B cell (primary cell): ENCODE results near the gene SATB2. TPM values are rescaled to one million over a fixed set of nuclear protein-coding genes. Genes with fewer than 3 reads are reported as not detected.
A peak's percentile ranks its signal among the peaks of the same experiment; 100 is the strongest.

Experiments
- ATAC-seq: fragments of 200-7000 bp; cut with Tn5 transposase; one replicate; pipeline ENCODE4 v1.10.0; 2021; ENCODE audit warnings: low read depth, mild to moderate bottlenecking, moderate number of reproducible peaks, moderate library complexity
- CTCF ChIA-PET: fragments of 350-600 bp; sonication (Branson Sonifier 250); formaldehyde crosslinking; loops from one replicate; lab custom pipeline; 2021; ENCODE audit warnings: antibody characterized with exemption, inconsistent platforms; lab: Charles Lee
- POLR2A ChIA-PET: fragments of 350-600 bp; sonication (Branson Sonifier 250); formaldehyde crosslinking; loops from one replicate; lab custom pipeline; 2021; ENCODE audit warnings: antibody characterized with exemption; lab: Charles Lee
- DNase-seq: peaks from one replicate; pipeline ENCODE4 v3.0.0; 2013
- H2AFZ ChIP-seq: 2 replicates; pipeline ENCODE4 v1.6.1; 2012; ENCODE audit warnings: mild to moderate bottlenecking, low read depth, low read length; ENCODE audit not compliant: insufficient read depth, poor library complexity, severe bottlenecking
- H3K27ac ChIP-seq, 2 donors: 1 replicate in 1 of 2; 2 replicates in 1 of 2; pipeline ENCODE4 v1.5.1; 2012 to 2013; ENCODE audit warnings: low read length in 2 of 2, mild to moderate bottlenecking in 2 of 2, moderate library complexity in 1 of 2
- H3K27me3 ChIP-seq, 4 experiments: fragments of 200-600 bp in 1 of 4; sonication (generic) in 1 of 4; replicated peaks in 1 of 4; 1 replicate in 2 of 4; 2 replicates in 2 of 4; pipeline versions ENCODE4 v1.6.1 to v1.7.0; 2013 to 2016; ENCODE audit warnings: low read length in 3 of 4, mild to moderate bottlenecking in 2 of 4, mixed read lengths in 1 of 4, moderate library complexity in 1 of 4; ENCODE audit not compliant: insufficient read depth in 4 of 4, control insufficient read depth in 3 of 4; ENCODE audit errors: control extremely low read depth in 1 of 4
- H3K36me3 ChIP-seq, 2 experiments: replicated peaks in 1 of 2; 1 replicate in 1 of 2; 2 replicates in 1 of 2; pipeline versions ENCODE4 v1.6.1 to v1.7.1; 2013; ENCODE audit warnings: low read length in 1 of 2; ENCODE audit not compliant: insufficient read depth in 2 of 2, control insufficient read depth in 1 of 2; ENCODE audit errors: control extremely low read depth in 1 of 2, extremely low read depth in 1 of 2
- H3K4me1 ChIP-seq, 2 donors: fragments of 200-600 bp in 1 of 2; sonication (generic) in 1 of 2; 1 replicate in 1 of 2; 2 replicates in 1 of 2; pipeline versions ENCODE4 v1.5.1 to v1.6.1; 2013 to 2017; ENCODE audit warnings: low read length in 2 of 2; ENCODE audit not compliant: control insufficient read depth in 2 of 2, insufficient read depth in 2 of 2
- H3K4me2 ChIP-seq: replicated peaks from 2 replicates; pipeline ENCODE3; 2012; ENCODE audit warnings: mild to moderate bottlenecking, low read depth, low read length; ENCODE audit not compliant: poor library complexity, severe bottlenecking
- H3K4me3 ChIP-seq, 5 experiments: fragments of 200-600 bp in 1 of 5; sonication (generic) in 1 of 5; 1 replicate in 3 of 5; 2 replicates in 2 of 5; pipeline versions ENCODE4 v1.5.1 to v1.7.0; 2011 to 2016; ENCODE audit warnings: low read length in 4 of 5, mild to moderate bottlenecking in 4 of 5, low read depth in 2 of 5, control low read depth in 1 of 5, moderate library complexity in 1 of 5; ENCODE audit not compliant: insufficient read depth in 1 of 5; ENCODE audit errors: control extremely low read depth in 1 of 5, extremely low read depth in 1 of 5
- H3K79me2 ChIP-seq: fragments of 200-600 bp; sonication (generic); one replicate; pipeline ENCODE4 v1.6.0; 2016; ENCODE audit warnings: low read length; ENCODE audit not compliant: control insufficient read depth, insufficient read depth
- H3K9ac ChIP-seq: fragments of 200-600 bp; sonication (generic); 2 replicates; pipeline ENCODE4 v1.6.1; 2017; ENCODE audit warnings: mild to moderate bottlenecking, low read length, moderate library complexity
- H3K9me3 ChIP-seq, 3 donors: one replicate each; pipeline versions ENCODE4 v1.6.1 to v1.7.1; 2013; ENCODE audit warnings: low read length in 2 of 3; ENCODE audit not compliant: control insufficient read depth in 2 of 3, insufficient read depth in 1 of 3; ENCODE audit errors: control extremely low read depth in 1 of 3
- H4K20me1 ChIP-seq: 2 replicates; pipeline ENCODE4 v1.6.0; 2012; ENCODE audit warnings: mild to moderate bottlenecking, low read length; ENCODE audit not compliant: insufficient read depth, control insufficient read depth, poor library complexity, severe bottlenecking
- H3K27ac Mint-ChIP-seq: one replicate; pipeline ENCODE4 v1.8.0; 2021; ENCODE audit warnings: mixed read lengths
- H3K27me3 Mint-ChIP-seq: one replicate; pipeline ENCODE4 v1.8.0; 2021; ENCODE audit warnings: mixed read lengths
- H3K4me1 Mint-ChIP-seq: one replicate; pipeline ENCODE4 v1.8.0; 2021; ENCODE audit warnings: mixed read lengths
- H3K4me3 Mint-ChIP-seq: one replicate; pipeline ENCODE4 v1.8.0; 2021; ENCODE audit warnings: mixed read lengths
- H3K9me3 Mint-ChIP-seq: one replicate; pipeline ENCODE4 v1.8.0; 2022; ENCODE audit warnings: mixed read lengths; ENCODE audit not compliant: insufficient read depth
- CTCF ChIP-seq: fragments of 200-600 bp; IDR thresholded peaks from one replicate; pipeline ENCODE4 v1.8.0; 2022; ENCODE audit warnings: antibody characterized with exemption, mild to moderate bottlenecking
- EZH2 ChIP-seq: IDR thresholded peaks from 2 replicates; pipeline ENCODE4 v1.6.1; 2012; ENCODE audit warnings: borderline replicate concordance, low read depth, mild to moderate bottlenecking, moderate library complexity, low read length; ENCODE audit not compliant: insufficient read depth, poor library complexity, severe bottlenecking
- WGBS: methylation state at CpG from one replicate; pipeline ENCODE4 v1.1.5; 2013; ENCODE audit warnings: missing lambda C conversion rate; ENCODE audit not compliant: insufficient coverage; 5-methylcytosine and 5-hydroxymethylcytosine counted together
- intact Hi-C: fragments of 100-400 bp; cut with micrococcal nuclease; formaldehyde crosslinking; loops from one replicate; pipeline ENCODE4 v1.10.0; 2022
- polyA plus RNA-seq: library from polyadenylated mRNA; depleted of rRNA; stranded (reverse); fragments of >200 nt; gene quantifications from 2 replicates; pipeline ENCODE4 v1.2.3, GENCODE V29; 2012
- total RNA-seq, 2 donors: library from RNA; stranded (reverse); fragments of 120-200 nt in 1 of 2; gene quantifications; 1 replicate in 1 of 2; 2 replicates in 1 of 2; pipeline versions ENCODE4 v1.2.3 to v1.2.4, GENCODE V29; 2013 to 2022

The SATB2 gene
- total and polyA plus RNA-seq, 2 donors (not counting 1 experiment from before 2014, with no cell fraction given), result 0.13 to 0.49 TPM

DNA sequence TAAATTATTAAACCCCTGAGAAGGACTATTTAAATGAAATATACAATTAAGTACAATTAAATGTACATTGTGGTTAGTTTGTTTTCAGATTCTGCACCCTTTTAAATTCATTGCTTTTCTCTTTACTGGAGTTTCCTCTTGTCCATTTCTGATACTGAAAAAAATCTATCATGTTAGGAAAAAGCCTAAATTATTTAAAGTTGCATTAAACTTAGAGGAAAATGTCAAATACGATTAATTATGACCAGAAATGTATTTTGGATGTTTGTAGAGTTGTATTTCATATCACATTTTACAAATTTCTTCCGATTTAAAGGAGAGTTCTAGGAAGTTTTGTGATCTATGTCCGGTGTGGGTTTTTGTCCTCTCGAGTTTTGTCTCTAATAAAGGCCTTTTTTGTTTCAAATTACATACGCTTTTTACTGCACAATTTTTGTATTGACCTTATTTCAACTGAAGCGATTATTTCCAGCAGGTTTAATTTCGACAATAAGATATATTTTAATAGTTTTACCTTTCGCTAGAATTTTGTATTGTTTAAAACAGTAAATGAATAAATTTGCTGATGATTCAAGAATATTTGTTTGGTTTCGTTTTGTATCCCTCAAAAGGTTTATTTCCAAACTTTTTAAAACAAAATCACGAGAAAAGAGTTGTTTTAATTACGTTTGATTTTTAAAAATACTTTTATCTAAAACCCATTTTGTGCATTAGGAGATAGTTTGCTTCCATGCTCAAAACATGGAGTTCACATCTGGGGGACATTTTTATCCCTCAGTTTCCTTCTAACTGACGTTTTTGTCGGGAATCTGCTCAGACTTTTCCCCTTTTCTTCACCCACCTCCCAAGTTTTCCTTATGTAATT is 3.3 kb upstream of the SATB2 start:
- Histone ChIP-seq H3K36me3 (no peaks in the 10 kb centered on the region), H3K4me1 (peaks cover 42 to 44% of the 10 kb centered on the region in 2 donors)

More for the DNA sequence above, 3.3 kb upstream of the SATB2 start:
- no peak overlapping the region for H3K27ac Mint-ChIP-seq
- H3K4me3 ChIP-seq, result no peak overlapping the region
- no peak overlapping the region for H3K4me2 ChIP-seq
- ATAC-seq (no peak), DNase-seq (peak; percentile 30)
- CTCF ChIA-PET, result no interaction called here
- no peak for TF ChIP-seq CTCF
- no peak for TF ChIP-seq EZH2
- H3K27me3 Mint-ChIP-seq, result peaks cover 46% of the 10 kb centered on the region
- H3K9me3 ChIP-seq, result peaks cover 1 to 62% (median 23%) of the 10 kb centered on the region in 3 donors
- no peak overlapping the region for H2AFZ ChIP-seq
- no peaks in the 10 kb centered on the region for H4K20me1 ChIP-seq
- WGBS, result no CpG with 5 or more reads among the region's 13 CpGs
- H3K9me3 Mint-ChIP-seq, result peaks cover 5% of the 10 kb centered on the region
- peak overlapping the region; percentile 0 for H3K4me3 Mint-ChIP-seq
- H3K27ac ChIP-seq, result no peak overlapping the region
- no peak overlapping the region for H3K9ac ChIP-seq
- no peaks in the 10 kb centered on the region for H3K79me2 ChIP-seq
- POLR2A ChIA-PET, result no interaction called here
- peaks cover 30% of the 10 kb centered on the region for H3K4me1 Mint-ChIP-seq
- H3K27me3 ChIP-seq, result peaks cover 0 to 78% (median 64%) of the 10 kb centered on the region in 4 experiments
- intact Hi-C loops, result no loop called here
